Erythroblast (primary cell): ENCODE results near the gene PIAS1.

Experiments
- GATA1 ChIP-seq: IDR thresholded peaks from 2 replicates; pipeline ENCODE4 v1.6.1; 2011; ENCODE audit warnings: low read depth, mild to moderate bottlenecking, control low read depth, low read length, moderate library complexity
- POLR2A ChIP-seq: IDR thresholded peaks from 2 replicates; pipeline ENCODE4 v1.6.1; 2011; ENCODE audit warnings: mild to moderate bottlenecking, low read length

DNA sequence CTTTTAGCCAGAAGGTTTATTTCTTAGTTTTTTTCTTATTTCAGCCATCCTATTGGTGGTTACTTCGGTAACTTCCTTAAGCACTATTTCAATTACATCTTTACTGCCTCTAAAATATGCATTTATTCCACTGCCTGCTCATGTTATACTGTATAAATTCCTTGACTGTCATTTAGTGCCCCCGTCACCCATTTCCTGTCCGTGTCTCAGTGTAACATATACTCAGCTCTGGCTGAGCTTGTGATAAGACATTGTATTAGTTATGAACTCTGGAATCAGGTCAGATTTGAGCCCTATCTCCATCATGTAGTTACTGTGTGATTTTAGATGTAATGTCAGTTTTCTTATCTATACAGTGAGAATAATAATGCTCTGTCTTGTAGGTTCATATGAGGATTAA lies 24.2 kb downstream of the PIAS1 start:
- TF ChIP-seq POLR2A (no peak), GATA1 (no peak)
